Heart right ventricle (tissue), 16 donors: ENCODE measurements around the gene COL18A1. TPM values are rescaled to one million over a fixed set of nuclear protein-coding genes. Genes with fewer than 3 reads are reported as not detected.

ENCODE experiments used
- ATAC-seq, 8 donors: fragments of 200-7000 bp; cut with Tn5 transposase; one replicate each; pipeline ENCODE4 v1.9.1; 2020; ENCODE audit warnings: mild to moderate bottlenecking in 8 of 8, moderate library complexity in 8 of 8, moderate number of reproducible peaks in 1 of 8
- DNase-seq, 2 donors: peaks; one replicate each; pipeline ENCODE4 v3.0.0-alpha.2; 2020
- H3K27ac ChIP-seq, 10 donors: fragments of 200-600 bp; sonication (generic) in 2 of 10; one replicate each; pipeline versions ENCODE4 v1.5.0 to v1.8.0; 2020 to 2022; ENCODE audit warnings: mild to moderate bottlenecking in 3 of 10
- H3K27me3 ChIP-seq, 7 donors: fragments of 200-600 bp; one replicate each; pipeline ENCODE4 v1.8.0; 2021 to 2022; ENCODE audit warnings: mild to moderate bottlenecking in 2 of 7
- H3K36me3 ChIP-seq, 9 donors: fragments of 200-600 bp; sonication (generic) in 1 of 9; one replicate each; pipeline versions ENCODE4 v1.5.0 to v1.8.0; 2020 to 2022; ENCODE audit warnings: mild to moderate bottlenecking in 2 of 9
- H3K4me1 ChIP-seq, 9 donors: fragments of 200-600 bp; sonication (generic) in 1 of 9; one replicate each; pipeline versions ENCODE4 v1.5.0 to v1.8.0; 2020 to 2022; ENCODE audit warnings: mild to moderate bottlenecking in 4 of 9
- H3K4me3 ChIP-seq, 10 donors: fragments of 200-600 bp; sonication (generic) in 2 of 10; one replicate each; pipeline versions ENCODE4 v1.5.0 to v1.8.0; 2020 to 2022; ENCODE audit warnings: mild to moderate bottlenecking in 7 of 10, moderate library complexity in 2 of 10
- H3K9me3 ChIP-seq, 11 donors: fragments of 200-600 bp in 10 of 11; sonication (generic) in 2 of 11; one replicate each; pipeline versions ENCODE4 v1.5.0 to v1.8.0; 2013 to 2022; ENCODE audit warnings: mild to moderate bottlenecking in 2 of 11, control low read depth in 1 of 11, moderate library complexity in 1 of 11
- WGBS, 2 donors: extraction: QIAGEN DNeasy Blood & Tissue Kit; methylation state at CpG; one replicate each; pipeline ENCODE4 v1.1.7; 2013; ENCODE audit warnings: inconsistent platforms in 1 of 2; 5-methylcytosine and 5-hydroxymethylcytosine counted together
- intact Hi-C, 10 donors: fragments of 100-400 bp; cut with DNase I; formaldehyde crosslinking; loops; one replicate each; pipeline versions ENCODE4 v1.11.1 to v1.14.2; 2022
- polyA plus RNA-seq, 2 donors: library from polyadenylated mRNA; stranded (reverse); fragments of 200-250 nt; gene quantifications; one replicate each; pipeline ENCODE4 v1.2.3, GENCODE V29; 2013
- total RNA-seq, 10 donors: library from RNA; stranded (reverse); fragmentation: NEBNext Ultra II Directional in 3 of 10; extraction: Animal tissue kit (Norgen Biotek cat#: 25700) in 3 of 10; gene quantifications; one replicate each; pipeline versions ENCODE4 v1.2.1 to v1.2.4, GENCODE V29; 2021 to 2023
- TF ChIP-seq, protein P1 (sequence below), 9 donors: fragments of 200-600 bp; sonication (generic) in 2 of 9; IDR thresholded peaks; one replicate each; pipeline versions ENCODE4 v1.5.0 to v1.8.0; 2021 to 2022; ENCODE audit warnings: antibody characterized with exemption in 9 of 9, mild to moderate bottlenecking in 5 of 9, moderate library complexity in 1 of 9
- donor health status: Arrhythmogenic right ventricular cardiomyopathy.
- donor health status: ischemic (EF 13 %, LVEDD 7.1; RV severe dilation, severe dysfunction).
- donor health status: healthy with polysubstance abuse.
- donor health status: DM: no; HTN: yes; CAD: no.
- donor health status: DM: no; HTN: no; CAD: no.
- donor health status: ischemic (EF 25% LVEDD 6.9; RV normal size, moderate dysfunction).
- donor health status: ischemic (EF 25% LVEDD 5.7; RV mildly dilated, moderate dysfunction).
- donor health status: healthy.
- donor health status: DM: yes; HTN: yes; CAD: no.
- donor health status: Ischemic cardiomyopathy.
- donor health status: ischemic (EF 35%, LVEDD 5.7; RV mildly dilated, moderate dysfunction).
- donor health status: nonischemic (EF 11% LVEDD 7.7; RV severe dilation, severe dysfunction).
- donor health status: DM: yes; HTN: yes; CAD: no.
- donor health status: PGD.
- donor health status: ischemic (EF 29% LVEDD 5.4; RV normal size, mild dysfunction).
- donor health status: nonischemic (EF 23%, LVEDD 6.1; RV moderate dilation, normal function).

Gene COL18A1
- total and polyA plus RNA-seq, 12 donors, result 33.7 to 87.1 (median 52.6) TPM

GRCh38 chr21:45456584-45457160 lies 51.7 kb downstream of the COL18A1 start:
- no peaks in the 10 kb centered on the region for H3K27me3 ChIP-seq
- H3K27ac ChIP-seq, result no peak overlapping the region
- intact Hi-C loops, result loop anchor here in 1 of 10 donors (10.0 kb wide), 1 partner anchor 358 kb away; no protein-coding TSS in a partner anchor
- TF ChIP-seq, protein P1, sequence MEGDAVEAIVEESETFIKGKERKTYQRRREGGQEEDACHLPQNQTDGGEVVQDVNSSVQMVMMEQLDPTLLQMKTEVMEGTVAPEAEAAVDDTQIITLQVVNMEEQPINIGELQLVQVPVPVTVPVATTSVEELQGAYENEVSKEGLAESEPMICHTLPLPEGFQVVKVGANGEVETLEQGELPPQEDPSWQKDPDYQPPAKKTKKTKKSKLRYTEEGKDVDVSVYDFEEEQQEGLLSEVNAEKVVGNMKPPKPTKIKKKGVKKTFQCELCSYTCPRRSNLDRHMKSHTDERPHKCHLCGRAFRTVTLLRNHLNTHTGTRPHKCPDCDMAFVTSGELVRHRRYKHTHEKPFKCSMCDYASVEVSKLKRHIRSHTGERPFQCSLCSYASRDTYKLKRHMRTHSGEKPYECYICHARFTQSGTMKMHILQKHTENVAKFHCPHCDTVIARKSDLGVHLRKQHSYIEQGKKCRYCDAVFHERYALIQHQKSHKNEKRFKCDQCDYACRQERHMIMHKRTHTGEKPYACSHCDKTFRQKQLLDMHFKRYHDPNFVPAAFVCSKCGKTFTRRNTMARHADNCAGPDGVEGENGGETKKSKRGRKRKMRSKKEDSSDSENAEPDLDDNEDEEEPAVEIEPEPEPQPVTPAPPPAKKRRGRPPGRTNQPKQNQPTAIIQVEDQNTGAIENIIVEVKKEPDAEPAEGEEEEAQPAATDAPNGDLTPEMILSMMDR (IDR thresholded peaks at IDR 0.05), result no peak
- peak overlapping the region in 8 of 10 donors; percentile 33 to 53 (median 44) for H3K4me3 ChIP-seq
- DNase-seq (peak in 1 of 2 donors; percentile 11), ATAC-seq (no peak)
- 93 to 94% methylated on average over 38 of the region's 38 CpGs for WGBS, 2 donors
- peaks cover 0 to 44% (median 11%) of the 10 kb centered on the region in 9 donors for H3K4me1 ChIP-seq
- H3K36me3 ChIP-seq, result peaks cover 0 to 17% (median 0%) of the 10 kb centered on the region in 9 donors
- H3K9me3 ChIP-seq, result peaks cover 0 to 12% (median 5%) of the 10 kb centered on the region in 11 donors

GRCh38 chr21:45457161-45457831 lies 52.3 kb downstream of the COL18A1 start:
- ATAC-seq (no peak), DNase-seq (no peak)
- peaks cover 0 to 44% (median 11%) of the 10 kb centered on the region in 9 donors for H3K4me1 ChIP-seq
- peaks cover 0 to 19% (median 10%) of the 10 kb centered on the region in 11 donors for H3K9me3 ChIP-seq
- 88 to 93% methylated on average over 25 of the region's 25 CpGs for WGBS, 2 donors
- intact Hi-C loops, result loop anchor here in 1 of 10 donors (10.0 kb wide), 1 partner anchor 358 kb away; no protein-coding TSS in a partner anchor
- H3K4me3 ChIP-seq, result peak overlapping the region in 5 of 10 donors; percentile 4 to 53 (median 14)
- H3K36me3 ChIP-seq, result peaks cover 0 to 20% (median 0%) of the 10 kb centered on the region in 9 donors
- TF ChIP-seq, protein P1 (IDR thresholded peaks at IDR 0.05), result no peak
- peak overlapping the region in 1 of 10 donors; percentile 28 for H3K27ac ChIP-seq
- no peaks in the 10 kb centered on the region for H3K27me3 ChIP-seq

- no peak overlapping the region for H3K27ac ChIP-seq
- intact Hi-C loops, result loop anchor here in 1 of 10 donors (10.0 kb wide), 1 partner anchor 357 kb away; no protein-coding TSS in a partner anchor
- ATAC-seq, result no peak
- no peaks in the 10 kb centered on the region for H3K27me3 ChIP-seq
- H3K4me1 ChIP-seq, result peaks cover 0 to 44% (median 11%) of the 10 kb centered on the region in 9 donors
- WGBS, 2 donors, result 80 to 90% methylated on average over 8 to 9 of the region's 9 CpGs
- H3K36me3 ChIP-seq, result peaks cover 0 to 20% (median 0%) of the 10 kb centered on the region in 9 donors
- DNase-seq, result peak in 1 of 2 donors; percentile 12
- peak overlapping the region in 4 of 10 donors; percentile 4 to 53 (median 30) for H3K4me3 ChIP-seq
- H3K9me3 ChIP-seq, result peaks cover 0 to 24% (median 11%) of the 10 kb centered on the region in 11 donors
- TF ChIP-seq, protein P1 (IDR thresholded peaks at IDR 0.05), result no peak
Observed at GRCh38 chr21:45457832-45458172, 52.8 kb downstream of the COL18A1 start.
